Fibroblast of villous mesenchyme (primary cell): Measurements from ENCODE around the gene ADGRB3. TPM values are rescaled to one million over a fixed set of nuclear protein-coding genes. Genes with fewer than 3 reads are reported as not detected.

Source experiments
- DNase-seq: peaks from one replicate; pipeline ENCODE4 v3.0.0-alpha.2; 2010; ENCODE audit warnings: low read depth
- H3K4me3 ChIP-seq: 2 replicates; pipeline ENCODE4 v1.5.1; 2011; ENCODE audit warnings: low read depth, mild to moderate bottlenecking, low read length
- CTCF ChIP-seq: IDR thresholded peaks from 2 replicates; pipeline ENCODE4 v1.5.1; 2012; ENCODE audit warnings: low read depth, mild to moderate bottlenecking, low read length; ENCODE audit not compliant: insufficient read depth
- total RNA-seq: library from RNA; depleted of rRNA; stranded (reverse); fragments of >200 nt; gene quantifications from 2 replicates; pipeline ENCODE4 v1.2.3, GENCODE V29; 2012

Gene ADGRB3
- total RNA-seq, 1 donor = under 0.01 TPM

- no peak for TF ChIP-seq CTCF
- no peak for DNase-seq
- no peak overlapping the region for H3K4me3 ChIP-seq
Measured at GRCh38 chr6:68941345-68941744, 306.3 kb downstream of the ADGRB3 start.

DNA sequence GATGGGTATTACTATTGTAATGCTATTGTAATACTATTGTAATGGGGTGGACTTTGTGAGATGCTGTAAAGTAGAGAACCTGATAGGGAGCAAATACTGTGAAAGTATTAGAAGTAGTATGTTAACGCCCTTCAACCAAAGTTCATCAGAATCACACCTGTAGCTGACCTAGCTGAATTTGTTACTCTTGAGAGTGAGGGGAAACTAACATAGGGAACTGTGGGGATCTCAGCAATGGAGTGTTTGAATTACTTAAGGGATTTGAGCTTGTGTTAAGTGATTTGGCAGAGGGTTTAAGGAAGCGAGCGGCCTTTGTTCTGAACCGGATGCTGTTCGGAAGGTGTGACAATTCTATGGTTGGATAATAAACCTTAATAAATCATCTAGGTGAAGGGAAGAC, 312.6 kb downstream of the ADGRB3 start:
- H3K4me3 ChIP-seq = no peak overlapping the region
- DNase-seq = no peak
- TF ChIP-seq CTCF = no peak

DNA sequence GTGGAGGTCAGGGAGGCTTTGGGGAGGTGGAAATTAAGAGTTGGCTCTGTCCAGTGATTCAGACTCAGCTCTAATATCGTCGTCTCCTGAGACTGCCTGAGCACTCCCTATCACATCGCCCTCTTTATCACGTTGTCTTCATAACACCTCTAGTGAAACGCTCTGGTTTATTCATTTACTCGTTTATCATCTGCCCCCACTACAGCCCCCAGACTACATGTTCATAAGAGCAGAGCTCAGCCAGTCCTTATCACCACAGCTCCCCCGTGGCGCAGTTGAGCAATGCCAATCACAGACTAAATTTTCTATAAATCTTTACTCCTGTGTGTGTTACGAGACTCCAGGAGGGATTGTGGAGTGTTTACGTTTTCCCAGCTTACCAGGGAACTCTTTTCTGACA, 316.2 kb downstream of the ADGRB3 start:
- no peak overlapping the region for H3K4me3 ChIP-seq
- no peak for TF ChIP-seq CTCF
- no peak for DNase-seq

GRCh38 chr6:68958327-68958726, 323.2 kb downstream of the ADGRB3 start:
- TF ChIP-seq CTCF = peak; percentile 22
- DNase-seq = peak; percentile 2
- H3K4me3 ChIP-seq = no peak overlapping the region

DNA sequence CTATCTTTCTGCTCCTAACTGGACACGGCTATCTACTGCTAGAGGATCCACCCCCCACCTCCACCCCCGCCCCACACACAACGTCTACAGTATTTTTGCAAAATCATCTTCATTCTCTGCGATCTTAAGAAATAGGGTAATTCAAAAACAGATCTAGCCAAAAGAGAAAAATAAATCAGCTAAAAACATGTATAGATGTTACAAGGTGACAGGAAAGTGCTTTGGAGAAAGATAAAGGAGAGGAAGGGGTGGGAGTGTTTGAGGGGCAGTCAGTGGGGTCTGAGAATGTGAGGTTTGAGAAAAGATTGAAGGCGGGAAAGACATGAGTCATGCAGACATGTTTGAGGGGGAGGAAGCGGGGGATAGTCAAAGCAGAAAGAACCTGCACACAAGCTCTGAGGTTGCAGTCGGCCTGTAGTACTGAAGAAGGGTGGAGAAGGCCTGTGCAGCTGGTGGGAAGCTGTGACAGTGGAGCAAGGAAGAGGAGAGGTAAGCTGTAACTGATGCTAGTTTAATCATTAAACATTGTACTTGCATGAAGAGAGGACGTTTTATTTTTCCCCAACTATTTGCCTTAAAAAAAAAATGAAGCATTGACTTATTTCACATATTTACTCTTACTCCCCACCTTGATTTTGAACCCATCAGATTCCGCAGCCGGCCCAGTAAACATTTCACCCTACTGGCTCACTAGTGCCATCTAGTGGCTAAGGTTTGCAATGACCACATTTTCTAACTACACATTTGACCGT, 332.6 kb downstream of the ADGRB3 start:
- DNase-seq = peak; percentile 44
- TF ChIP-seq CTCF = peak; percentile 86
- H3K4me3 ChIP-seq = no peak overlapping the region

DNA sequence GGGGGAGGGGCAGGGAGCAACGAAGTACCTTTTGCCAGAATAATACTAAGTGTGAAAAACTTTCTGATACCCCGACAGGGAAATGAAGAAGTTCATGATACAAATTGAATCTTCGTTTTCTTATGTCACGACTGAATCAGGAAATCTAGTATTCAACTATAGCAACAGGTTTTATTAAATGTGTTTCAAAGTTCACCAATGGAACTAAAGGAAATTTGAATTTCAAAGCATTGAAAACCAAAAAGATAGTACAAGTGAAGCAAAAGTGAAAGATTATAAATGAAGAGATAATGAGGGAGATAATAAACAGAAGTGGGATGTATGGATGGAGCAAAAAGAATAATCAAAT, 333.2 kb downstream of the ADGRB3 start:
- no peak for TF ChIP-seq CTCF
- no peak overlapping the region for H3K4me3 ChIP-seq
- no peak for DNase-seq

DNA sequence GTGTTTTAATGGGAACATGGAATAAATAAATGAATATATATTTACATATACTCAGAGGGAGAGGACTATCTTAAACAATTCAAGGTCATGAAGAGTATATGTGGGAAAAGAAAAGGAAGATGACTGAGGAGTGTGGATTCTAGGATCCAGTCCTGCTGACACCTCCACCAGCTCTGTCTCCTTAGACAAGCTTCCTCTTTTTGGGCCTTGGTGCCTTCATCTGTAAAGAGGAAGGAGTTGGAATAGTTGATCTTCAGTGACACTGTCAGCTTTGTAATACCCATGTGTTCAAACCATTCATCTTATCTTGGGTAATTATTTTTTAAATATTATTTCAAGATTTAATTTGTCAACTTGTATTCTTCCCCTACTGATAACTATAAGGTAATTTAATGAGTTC, 338.0 kb downstream of the ADGRB3 start:
- no peak for TF ChIP-seq CTCF

More for the DNA sequence above, 338.0 kb downstream of the ADGRB3 start:
- H3K4me3 ChIP-seq = no peak overlapping the region
- DNase-seq = no peak
